ENCODE data around the gene UBE3B. TPM values are rescaled to one million over a fixed set of nuclear protein-coding genes. Genes with fewer than 3 reads are reported as not detected.

UBE3B gene
- total RNA-seq, 1 donor from 2014 or later: 32.6 TPM

DNA sequence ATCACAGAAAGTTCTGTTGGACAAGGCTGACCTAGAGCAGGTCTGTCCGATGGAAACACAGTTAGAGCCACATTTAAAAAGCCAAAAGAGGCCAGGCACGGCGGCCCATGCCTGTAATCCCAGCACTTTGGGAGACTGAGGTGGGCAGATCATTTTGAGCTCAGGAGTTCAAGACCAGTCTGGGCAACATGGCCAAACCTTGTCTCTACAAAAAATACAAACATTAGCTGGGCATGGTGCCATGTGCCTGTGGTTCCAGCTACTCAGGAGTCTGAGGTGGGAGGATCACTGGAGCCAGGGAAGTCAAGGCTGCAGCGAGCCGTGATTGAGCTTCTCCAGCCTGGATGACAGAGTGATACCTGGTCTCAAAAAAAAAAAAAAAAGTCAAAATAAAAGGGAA, 14.9 kb downstream of the UBE3B start:
- Histone ChIP-seq H3K27me3 (ENCODE audit: control insufficient read depth, insufficient read depth, low read length) (no peaks in the 10 kb centered on the region), H3K4me3 (ENCODE audit: low read depth, low read length) (no peak overlapping the region), H3K36me3 (ENCODE audit: control insufficient read depth, insufficient read depth, low read length) (peaks cover 14% of the 10 kb centered on the region)
- no peak for FAIRE-seq
- TF ChIP-seq, protein P1, sequence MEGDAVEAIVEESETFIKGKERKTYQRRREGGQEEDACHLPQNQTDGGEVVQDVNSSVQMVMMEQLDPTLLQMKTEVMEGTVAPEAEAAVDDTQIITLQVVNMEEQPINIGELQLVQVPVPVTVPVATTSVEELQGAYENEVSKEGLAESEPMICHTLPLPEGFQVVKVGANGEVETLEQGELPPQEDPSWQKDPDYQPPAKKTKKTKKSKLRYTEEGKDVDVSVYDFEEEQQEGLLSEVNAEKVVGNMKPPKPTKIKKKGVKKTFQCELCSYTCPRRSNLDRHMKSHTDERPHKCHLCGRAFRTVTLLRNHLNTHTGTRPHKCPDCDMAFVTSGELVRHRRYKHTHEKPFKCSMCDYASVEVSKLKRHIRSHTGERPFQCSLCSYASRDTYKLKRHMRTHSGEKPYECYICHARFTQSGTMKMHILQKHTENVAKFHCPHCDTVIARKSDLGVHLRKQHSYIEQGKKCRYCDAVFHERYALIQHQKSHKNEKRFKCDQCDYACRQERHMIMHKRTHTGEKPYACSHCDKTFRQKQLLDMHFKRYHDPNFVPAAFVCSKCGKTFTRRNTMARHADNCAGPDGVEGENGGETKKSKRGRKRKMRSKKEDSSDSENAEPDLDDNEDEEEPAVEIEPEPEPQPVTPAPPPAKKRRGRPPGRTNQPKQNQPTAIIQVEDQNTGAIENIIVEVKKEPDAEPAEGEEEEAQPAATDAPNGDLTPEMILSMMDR (IDR thresholded peaks at IDR 0.05; ENCODE audit: insufficient read depth, low read length, severe bottlenecking): no peak
- no peak for DNase-seq (ENCODE audit: low read depth)

DNA sequence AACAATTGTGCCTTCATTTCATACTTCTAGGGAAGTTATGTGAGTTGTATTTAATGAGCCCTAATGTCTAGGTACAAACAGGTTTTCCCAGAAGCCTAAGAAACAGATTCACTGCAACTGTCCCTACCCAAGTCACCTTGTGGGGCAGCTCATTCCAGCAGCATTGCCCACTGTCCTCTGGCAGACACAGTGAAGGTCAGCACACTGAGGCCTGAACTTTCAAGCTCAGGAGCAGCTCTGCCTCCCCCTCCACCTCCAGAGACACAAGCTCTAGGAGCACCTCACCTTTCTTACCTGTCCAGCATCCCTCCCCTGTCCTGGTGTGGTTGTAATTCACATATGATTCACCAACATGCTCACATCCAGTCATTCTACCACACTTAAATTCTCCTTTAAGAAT, 15.7 kb downstream of the UBE3B start:
- Histone ChIP-seq H3K36me3 (ENCODE audit: control insufficient read depth, insufficient read depth, low read length) (peaks cover 14% of the 10 kb centered on the region), H3K27me3 (ENCODE audit: control insufficient read depth, insufficient read depth, low read length) (no peaks in the 10 kb centered on the region), H3K4me3 (ENCODE audit: low read depth, low read length) (no peak overlapping the region)
- no peak for FAIRE-seq
- TF ChIP-seq, protein P1 (IDR thresholded peaks at IDR 0.05; ENCODE audit: insufficient read depth, low read length, severe bottlenecking): no peak
- DNase-seq (ENCODE audit: low read depth): no peak

DNA sequence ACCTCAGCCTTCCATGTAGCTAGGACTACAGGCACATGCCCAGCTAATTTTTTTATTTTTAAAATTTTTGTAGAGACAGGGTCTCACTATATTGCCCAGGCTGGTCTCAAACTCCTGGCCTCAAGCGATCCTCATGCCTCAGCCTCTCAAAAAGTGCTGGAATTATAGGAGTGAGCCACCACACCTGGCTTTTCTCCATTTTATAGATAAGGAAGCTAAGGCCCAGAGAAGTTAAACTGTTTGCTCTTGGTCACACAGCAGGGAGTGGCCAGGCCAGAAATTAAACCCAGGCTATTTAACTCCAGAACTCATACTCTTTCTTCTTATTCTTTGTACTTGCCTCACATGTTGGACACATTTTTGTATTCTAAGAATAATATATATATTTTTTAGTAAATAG, 16.5 kb downstream of the UBE3B start:
- FAIRE-seq (no peak), DNase-seq (ENCODE audit: low read depth) (no peak)
- TF ChIP-seq, protein P1 (IDR thresholded peaks at IDR 0.05; ENCODE audit: insufficient read depth, low read length, severe bottlenecking): no peak
- no peak overlapping the region for H3K4me3 ChIP-seq (ENCODE audit: low read depth, low read length)
- H3K27me3 ChIP-seq (ENCODE audit: control insufficient read depth, insufficient read depth, low read length): no peaks in the 10 kb centered on the region
- H3K36me3 ChIP-seq (ENCODE audit: control insufficient read depth, insufficient read depth, low read length): peaks cover 13% of the 10 kb centered on the region

DNA sequence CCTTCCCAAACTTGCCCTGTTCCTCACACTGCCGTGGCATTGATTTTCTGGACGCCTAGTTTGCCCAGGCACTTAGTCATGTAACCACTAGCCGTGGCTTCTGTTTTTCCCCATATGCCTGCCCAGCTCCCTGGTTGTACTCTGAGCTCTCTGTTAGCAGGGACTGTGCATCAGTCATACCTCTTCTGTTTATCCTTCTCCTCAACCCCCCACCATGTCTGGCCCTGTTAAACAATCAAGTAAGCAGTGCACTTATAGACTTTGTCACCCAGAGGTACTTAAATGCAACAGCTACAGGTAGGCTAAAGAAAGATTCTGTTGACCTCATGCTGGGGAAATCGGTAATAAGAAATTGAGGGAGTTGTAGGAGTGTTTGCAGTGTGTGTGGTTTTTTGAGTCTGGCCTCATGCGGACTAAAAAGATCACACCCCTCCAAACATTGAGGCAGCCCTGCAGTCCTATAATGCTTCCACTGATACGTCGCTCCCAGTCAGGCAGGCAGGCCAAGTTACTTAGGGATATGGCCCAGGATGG, 17.0 kb downstream of the UBE3B start:
- Histone ChIP-seq H3K4me3 (ENCODE audit: low read depth, low read length) (no peak overlapping the region), H3K27me3 (ENCODE audit: control insufficient read depth, insufficient read depth, low read length) (no peaks in the 10 kb centered on the region), H3K36me3 (ENCODE audit: control insufficient read depth, insufficient read depth, low read length) (peaks cover 14% of the 10 kb centered on the region)
- DNase-seq (ENCODE audit: low read depth) (no peak), FAIRE-seq (no peak)
- TF ChIP-seq, protein P1 (IDR thresholded peaks at IDR 0.05; ENCODE audit: insufficient read depth, low read length, severe bottlenecking): no peak

DNA sequence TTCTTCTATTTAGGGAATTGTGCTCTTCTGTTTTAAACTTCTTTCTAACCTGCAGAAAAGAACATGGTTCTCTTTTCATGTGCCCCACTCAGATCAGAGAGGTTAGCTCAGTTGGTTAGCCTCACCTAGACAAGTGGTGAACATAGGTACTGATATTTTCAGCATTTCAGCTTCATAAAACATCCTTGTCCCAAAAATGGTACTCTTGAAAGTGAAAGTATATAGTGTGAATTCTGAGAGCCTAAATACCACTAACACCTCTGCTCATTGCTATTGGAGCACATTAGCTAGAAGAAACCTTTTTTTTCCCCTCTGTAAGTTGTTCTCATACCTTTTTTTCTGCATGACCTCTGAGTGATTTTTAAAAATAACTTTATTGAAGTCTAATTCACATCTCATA, 17.6 kb downstream of the UBE3B start:
- no peaks in the 10 kb centered on the region for H3K27me3 ChIP-seq (ENCODE audit: control insufficient read depth, insufficient read depth, low read length)
- FAIRE-seq (no peak), DNase-seq (ENCODE audit: low read depth) (no peak)
- TF ChIP-seq, protein P1 (IDR thresholded peaks at IDR 0.05; ENCODE audit: insufficient read depth, low read length, severe bottlenecking): no peak
- no peak overlapping the region for H3K4me3 ChIP-seq (ENCODE audit: low read depth, low read length)
- H3K36me3 ChIP-seq (ENCODE audit: control insufficient read depth, insufficient read depth, low read length): peaks cover 13% of the 10 kb centered on the region

DNA sequence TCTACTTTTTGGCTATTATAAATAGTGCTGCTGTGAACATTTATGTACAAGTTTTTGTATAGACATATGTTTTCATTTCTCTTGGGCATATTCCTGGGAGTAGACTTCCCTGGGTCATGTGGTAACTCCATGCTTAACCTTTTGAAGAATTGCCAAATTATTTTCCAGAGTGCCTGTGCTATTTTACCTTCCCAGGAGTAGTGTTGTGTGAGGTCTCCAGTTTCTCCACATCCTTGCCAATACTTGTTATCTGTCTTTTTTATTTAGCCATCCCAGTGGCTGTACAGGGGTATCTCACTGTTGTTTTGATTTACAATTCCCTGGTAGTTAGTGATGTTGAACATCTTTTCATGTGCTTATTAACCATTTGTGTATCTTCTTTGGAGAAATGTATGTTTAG, 18.9 kb downstream of the UBE3B start:
- FAIRE-seq: no peak
- H3K36me3 ChIP-seq (ENCODE audit: control insufficient read depth, insufficient read depth, low read length): peaks cover 20% of the 10 kb centered on the region
- no peak overlapping the region for H3K4me3 ChIP-seq (ENCODE audit: low read depth, low read length)
- no peak for DNase-seq (ENCODE audit: low read depth)
- no peaks in the 10 kb centered on the region for H3K27me3 ChIP-seq (ENCODE audit: control insufficient read depth, insufficient read depth, low read length)
- TF ChIP-seq, protein P1 (IDR thresholded peaks at IDR 0.05; ENCODE audit: insufficient read depth, low read length, severe bottlenecking): no peak

Data from bronchial epithelial cell (primary cell).